Spinal cord (tissue), 10 donors: Measurements from ENCODE around the gene ZMYND8. TPM values are rescaled to one million over a fixed set of nuclear protein-coding genes. Genes with fewer than 3 reads are reported as not detected.
"Not testable (repeated sequence)": the region's sequence is repeated elsewhere in the genome, so short reads cannot be mapped to it uniquely, and the experiment has no call there.

ENCODE experiments used
- DNase-seq, 6 donors: peaks; one replicate each; pipeline versions ENCODE4 v3.0.0 to v3.0.0-alpha.2; 2013 to 2015; ENCODE audit warnings: low spot score in 6 of 6, low read depth in 4 of 6
- H3K27ac ChIP-seq: one replicate; pipeline ENCODE4 v1.5.1; 2013; ENCODE audit warnings: low read depth, low read length, control low read depth
- H3K27me3 ChIP-seq: one replicate; pipeline ENCODE4 v1.6.1; 2013; ENCODE audit warnings: low read length; ENCODE audit not compliant: control insufficient read depth, insufficient read depth
- H3K36me3 ChIP-seq: one replicate; pipeline ENCODE4 v1.6.1; 2013; ENCODE audit warnings: low read length; ENCODE audit not compliant: control insufficient read depth, insufficient read depth
- H3K4me1 ChIP-seq: one replicate; pipeline ENCODE4 v1.6.1; 2013; ENCODE audit warnings: low read length; ENCODE audit not compliant: control insufficient read depth, insufficient read depth
- H3K4me3 ChIP-seq: one replicate; pipeline ENCODE4 v1.5.1; 2013; ENCODE audit warnings: low read depth, low read length, control low read depth
- H3K9me3 ChIP-seq: one replicate; pipeline ENCODE4 v1.6.1; 2013; ENCODE audit warnings: low read length; ENCODE audit not compliant: control insufficient read depth, insufficient read depth
- WGBS: methylation state at CpG from one replicate; pipeline ENCODE4 v1.1.5; 2013; ENCODE audit warnings: missing lambda C conversion rate; ENCODE audit not compliant: insufficient coverage; 5-methylcytosine and 5-hydroxymethylcytosine counted together
- polyA plus RNA-seq, 2 donors: library from polyadenylated mRNA; unstranded; fragments of 120-200 nt; gene quantifications; one replicate each; pipeline ENCODE4 v1.2.1, GENCODE V29; 2013; ENCODE audit not compliant: insufficient read length in 2 of 2
- total RNA-seq, 2 donors: library from RNA; depleted of rRNA in 1 of 2; stranded (reverse); fragments of 120-200 nt in 1 of 2; fragments of >200 nt in 1 of 2; gene quantifications; one replicate each; pipeline versions ENCODE4 v1.2.3 to v1.2.4, GENCODE V29; 2013 to 2014
- donor health status: healthy.

Gene ZMYND8
- total and polyA plus RNA-seq, 4 donors = 31.1 to 45.8 (median 37.4) TPM

DNA sequence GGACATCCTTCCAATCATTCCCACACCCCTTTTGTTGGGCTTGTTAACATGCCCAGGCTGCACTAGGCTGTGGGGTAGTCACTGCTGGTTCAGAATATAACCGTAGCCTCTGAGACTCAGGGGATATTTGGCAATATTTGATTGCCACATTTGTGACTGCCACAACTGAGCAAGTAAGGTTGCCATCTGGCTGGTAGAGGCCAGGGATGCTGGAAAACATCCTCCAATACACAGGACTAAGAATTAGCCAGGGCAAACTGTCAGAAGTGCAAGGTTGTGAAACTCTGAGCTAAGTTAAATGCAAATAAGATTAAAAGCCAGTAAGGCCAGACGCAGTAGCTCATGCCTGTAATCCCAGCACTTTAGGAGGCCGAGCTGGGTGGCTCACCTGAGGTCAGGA, 112.0 kb downstream of the ZMYND8 start:
- peaks cover 39% of the 10 kb centered on the region for H3K36me3 ChIP-seq

DNA sequence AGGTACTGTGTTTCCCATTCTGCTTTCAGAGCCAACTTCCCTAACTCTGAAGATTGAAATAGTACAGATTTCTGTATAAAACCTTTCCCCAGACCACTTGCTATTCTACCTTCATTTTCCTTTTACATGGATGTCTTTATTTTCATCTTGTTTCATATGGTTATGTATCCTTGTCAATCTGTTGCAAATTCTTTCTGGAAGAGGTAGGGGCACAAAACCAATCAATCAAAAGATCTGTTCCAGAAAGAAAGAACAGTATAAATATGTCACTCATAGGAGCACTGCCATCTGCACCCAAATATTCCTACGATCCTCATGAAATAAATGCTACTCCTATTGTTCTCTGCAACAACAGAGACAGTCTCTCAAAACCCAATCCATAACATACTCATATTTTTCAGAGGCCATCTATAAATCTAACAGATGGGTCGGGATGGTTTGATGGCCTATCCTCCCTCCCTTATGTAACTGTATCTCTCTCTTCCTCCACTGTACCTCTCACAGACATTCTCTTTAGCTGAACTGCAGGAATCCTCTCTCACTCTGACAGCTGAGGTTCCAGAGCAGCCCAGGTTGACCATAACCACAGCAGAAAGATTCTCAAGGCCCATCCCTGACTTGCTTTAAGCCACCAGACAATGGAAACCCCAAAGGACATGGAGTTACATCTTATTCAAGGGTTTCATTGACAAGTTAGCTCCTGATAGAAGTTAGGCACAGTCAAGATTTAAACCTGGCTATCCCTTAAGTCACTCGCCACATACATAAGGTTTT, 112.8 kb downstream of the ZMYND8 start:
- DNase-seq = peak in 1 of 6 donors; percentile 50
- peaks cover 44% of the 10 kb centered on the region for H3K36me3 ChIP-seq
- no peak overlapping the region for H3K27ac ChIP-seq
- H3K9me3 ChIP-seq = no peaks in the 10 kb centered on the region
- no peaks in the 10 kb centered on the region for H3K27me3 ChIP-seq
- 84% methylated on average over 2 of the region's 3 CpGs for WGBS
- H3K4me1 ChIP-seq = peaks cover 6% of the 10 kb centered on the region
- H3K4me3 ChIP-seq = no peak overlapping the region

More for the DNA sequence above, 112.0 kb downstream of the ZMYND8 start:
- Histone ChIP-seq H3K27me3 (no peaks in the 10 kb centered on the region), H3K4me1 (peaks cover 6% of the 10 kb centered on the region), H3K4me3 (no peak overlapping the region), H3K9me3 (no peaks in the 10 kb centered on the region), H3K27ac (no peak overlapping the region)
- 90% methylated on average over 2 of the region's 3 CpGs for WGBS
- no peak for DNase-seq

- no peaks in the 10 kb centered on the region for H3K9me3 ChIP-seq
- DNase-seq = peak in 1 of 6 donors; percentile 41
- peaks cover 6% of the 10 kb centered on the region for H3K4me1 ChIP-seq
- no peaks in the 10 kb centered on the region for H3K27me3 ChIP-seq
- no peak overlapping the region for H3K27ac ChIP-seq
- peaks cover 41% of the 10 kb centered on the region for H3K36me3 ChIP-seq
- no peak overlapping the region for H3K4me3 ChIP-seq
- 78% methylated on average over 2 of the region's 4 CpGs for WGBS
Observed at GRCh38 chr20:47243003-47243402, 113.5 kb downstream of the ZMYND8 start.

- no peak overlapping the region for H3K4me3 ChIP-seq
- H3K9me3 ChIP-seq = no peaks in the 10 kb centered on the region
- no peak overlapping the region for H3K27ac ChIP-seq
- peaks cover 6% of the 10 kb centered on the region for H3K4me1 ChIP-seq
- H3K27me3 ChIP-seq = no peaks in the 10 kb centered on the region
- WGBS = 86% methylated on average over 6 of the region's 8 CpGs
- peaks cover 43% of the 10 kb centered on the region for H3K36me3 ChIP-seq
- peak in 1 of 6 donors; percentile 78 for DNase-seq
Observed at GRCh38 chr20:47241345-47241781, 115.1 kb downstream of the ZMYND8 start.

GRCh38 chr20:47240096-47240495, 116.4 kb downstream of the ZMYND8 start:
- not testable (repeated sequence) for H3K4me3 ChIP-seq, DNase-seq, H3K4me1 ChIP-seq, H3K9me3 ChIP-seq, H3K27me3 ChIP-seq, H3K27ac ChIP-seq
- WGBS = 98% methylated on average over 12 of the region's 20 CpGs
- H3K36me3 ChIP-seq = peaks cover 47% of the 10 kb centered on the region

DNA sequence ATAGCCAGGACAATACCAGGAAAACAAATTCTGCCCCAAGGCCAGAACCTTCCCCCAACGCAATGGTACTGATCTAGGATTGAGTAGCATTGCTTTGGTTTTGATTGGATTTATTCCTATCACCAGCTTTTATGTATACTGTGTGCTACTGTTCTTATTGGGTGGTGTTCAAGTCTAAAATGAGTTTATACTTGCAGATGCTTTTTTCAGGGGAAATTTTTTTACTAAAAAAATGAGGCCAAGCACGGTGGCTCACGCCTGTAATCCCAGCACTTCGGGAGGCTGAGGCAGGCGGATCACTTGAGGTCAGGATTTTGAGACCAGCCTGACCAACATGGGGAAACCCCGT, 116.8 kb downstream of the ZMYND8 start:
- peaks cover 6% of the 10 kb centered on the region for H3K4me1 ChIP-seq
- no peak overlapping the region for H3K4me3 ChIP-seq
- DNase-seq = no peak
- peaks cover 47% of the 10 kb centered on the region for H3K36me3 ChIP-seq
- no peak overlapping the region for H3K27ac ChIP-seq
- 100% methylated on average over 3 of the region's 6 CpGs for WGBS
- H3K27me3 ChIP-seq = no peaks in the 10 kb centered on the region
- H3K9me3 ChIP-seq = no peaks in the 10 kb centered on the region

DNA sequence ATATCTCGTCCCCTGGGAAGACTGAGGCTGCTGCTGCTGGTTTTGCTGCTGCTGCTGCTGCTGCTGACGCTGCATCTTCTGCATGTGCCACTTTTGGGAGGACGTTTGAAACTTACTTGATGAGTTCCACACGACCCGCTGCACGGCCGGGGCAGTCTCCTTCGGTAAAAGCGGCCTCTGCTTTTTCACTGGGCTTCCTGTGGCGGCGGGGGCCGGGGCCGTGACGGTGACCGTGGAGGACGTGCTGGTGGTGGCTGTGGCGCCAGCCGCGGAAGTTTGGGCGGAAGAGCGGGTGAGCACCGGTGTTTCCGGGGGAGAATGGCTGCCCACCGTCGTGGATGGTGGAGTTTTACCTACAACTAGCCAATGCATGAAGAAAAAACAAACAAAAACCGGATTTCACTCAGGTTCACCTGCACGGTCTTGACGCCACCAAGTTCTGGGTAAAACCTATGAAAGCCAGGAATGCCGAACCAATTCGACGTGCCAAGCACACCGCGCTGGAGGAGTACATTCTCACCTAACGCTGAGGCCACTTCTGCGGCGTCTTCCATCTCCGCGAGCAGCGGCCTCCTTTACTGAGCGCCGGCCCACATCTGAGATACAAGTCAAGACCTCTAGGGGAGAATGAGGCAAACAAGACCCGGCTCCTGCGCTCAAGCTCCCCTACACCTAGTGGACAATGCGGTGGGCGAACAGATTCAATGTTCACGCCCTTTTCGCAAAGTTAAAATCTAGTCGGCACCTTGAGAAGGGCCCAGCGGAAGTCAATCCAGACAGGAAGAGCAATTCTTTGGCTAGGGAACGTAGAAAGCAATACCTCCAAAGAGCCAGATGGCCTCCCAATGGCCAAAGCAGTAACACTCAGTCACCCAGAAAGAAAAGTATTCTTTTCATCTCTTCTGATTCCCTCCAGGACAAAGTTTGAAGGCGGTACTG, 117.5 kb downstream of the ZMYND8 start:
- no peak overlapping the region for H3K4me3 ChIP-seq
- no peak overlapping the region for H3K27ac ChIP-seq
- WGBS = 95% methylated on average over 41 of the region's 51 CpGs
- H3K27me3 ChIP-seq = no peaks in the 10 kb centered on the region
- DNase-seq = no peak
- no peaks in the 10 kb centered on the region for H3K9me3 ChIP-seq
- peaks cover 6% of the 10 kb centered on the region for H3K4me1 ChIP-seq
- H3K36me3 ChIP-seq = peaks cover 50% of the 10 kb centered on the region

DNA sequence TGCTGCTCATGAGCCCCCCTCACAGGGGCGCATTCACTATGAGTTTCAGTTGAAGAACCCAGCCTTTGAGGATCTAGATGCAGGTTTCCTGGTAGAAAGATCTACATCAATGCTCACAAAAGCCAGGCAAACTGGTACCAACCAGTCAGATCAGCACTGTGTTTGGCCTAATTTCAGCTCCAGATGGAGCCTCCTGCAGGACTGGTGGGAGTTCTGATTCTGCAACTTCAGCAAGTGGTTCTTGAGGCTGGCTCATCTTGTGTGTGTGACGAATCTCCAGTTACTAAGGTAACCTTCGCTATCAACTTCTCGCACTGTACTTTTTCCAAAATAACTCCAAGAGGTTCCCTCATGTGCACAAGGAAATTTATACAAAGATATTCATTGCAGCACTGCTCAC, 118.8 kb downstream of the ZMYND8 start:
- no peaks in the 10 kb centered on the region for H3K9me3 ChIP-seq
- 80% methylated on average over 1 of the region's 4 CpGs for WGBS
- no peak overlapping the region for H3K4me3 ChIP-seq
- H3K4me1 ChIP-seq = peaks cover 6% of the 10 kb centered on the region
- peaks cover 62% of the 10 kb centered on the region for H3K36me3 ChIP-seq
- DNase-seq = peak in 1 of 6 donors; percentile 77
- no peak overlapping the region for H3K27ac ChIP-seq
- no peaks in the 10 kb centered on the region for H3K27me3 ChIP-seq

DNA sequence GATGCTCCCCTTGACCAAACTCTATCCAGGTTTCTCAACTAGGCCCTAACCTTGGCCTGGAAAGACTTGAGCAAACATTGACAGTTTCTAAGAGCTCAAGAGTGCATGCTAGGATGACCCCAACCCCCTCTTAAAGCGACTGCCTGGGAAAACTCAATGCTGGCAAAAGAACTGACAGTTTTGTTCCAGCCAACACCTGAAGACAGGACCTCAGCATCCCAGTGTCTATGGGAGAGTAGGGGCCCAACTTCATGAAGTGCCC, 119.9 kb downstream of the ZMYND8 start:
- H3K27ac ChIP-seq = no peak overlapping the region
- H3K36me3 ChIP-seq = peaks cover 63% of the 10 kb centered on the region
- no CpG with 5 or more reads among the region's 1 CpG for WGBS

More for the DNA sequence above, 119.9 kb downstream of the ZMYND8 start:
- Histone ChIP-seq H3K4me1 (no peaks in the 10 kb centered on the region), H3K9me3 (no peaks in the 10 kb centered on the region), H3K27me3 (no peaks in the 10 kb centered on the region), H3K4me3 (no peak overlapping the region)
- no peak for DNase-seq
